IMR-90 (cell line): Measurements from ENCODE around the gene TECTA. TPM values are rescaled to one million over a fixed set of nuclear protein-coding genes. Genes with fewer than 3 reads are reported as not detected.

ENCODE experiments used
- ATAC-seq: fragments of 200-7000 bp; cut with Tn5 transposase; 2 replicates; pipeline ENCODE4 v1.9.1; 2020; ENCODE audit warnings: low read depth, mild to moderate bottlenecking, moderate library complexity
- BruUV-seq: library from RNA; stranded (reverse); fragments of 400-500 nt; replicated peaks from 2 replicates; lab custom pipeline; 2021; lab: Mats Ljungman, UMichigan
- CTCF ChIA-PET: fragments of 300-600 bp; formaldehyde crosslinking; extraction: SDS; loops from one replicate; lab custom pipeline; 2021; ENCODE audit warnings: antibody characterized with exemption; lab: Yijun Ruan, JAX
- POLR2A ChIA-PET: fragments of 300-600 bp; sonication (Branson Sonifier 250); formaldehyde crosslinking; loops from one replicate; lab custom pipeline; 2022; ENCODE audit warnings: antibody characterized with exemption; ENCODE audit not compliant: unreplicated experiment; lab: Charles Lee
- DNase-seq: peaks from one replicate; pipeline ENCODE4 v3.0.0; 2013
- H2AFZ ChIP-seq: replicated peaks from 2 replicates; pipeline ENCODE3; 2013; ENCODE audit warnings: low read length, mild to moderate bottlenecking; ENCODE audit not compliant: poor library complexity
- H2AK5ac ChIP-seq: 2 replicates; pipeline ENCODE4 v1.6.1; 2013; ENCODE audit warnings: low read depth, low read length, inconsistent platforms
- H2AK9ac ChIP-seq: replicated peaks from 2 replicates; pipeline ENCODE3; 2013; ENCODE audit warnings: mild to moderate bottlenecking, low read depth, low read length, moderate library complexity; ENCODE audit not compliant: poor library complexity
- H2BK120ac ChIP-seq: 2 replicates; pipeline ENCODE4 v1.6.1; 2013; ENCODE audit warnings: low read depth, low read length, inconsistent platforms
- H2BK15ac ChIP-seq: 3 replicates; pipeline ENCODE4 v1.6.1; 2013; ENCODE audit warnings: low read depth, low read length, inconsistent platforms
- H2BK20ac ChIP-seq: 2 replicates; pipeline ENCODE4 v1.6.1; 2013; ENCODE audit warnings: low read depth, mild to moderate bottlenecking, inconsistent platforms, low read length, moderate library complexity
- H2BK5ac ChIP-seq: 2 replicates; pipeline ENCODE4 v1.6.1; 2013; ENCODE audit warnings: mild to moderate bottlenecking, low read depth, low read length, inconsistent platforms; ENCODE audit not compliant: poor library complexity, severe bottlenecking
- H3K14ac ChIP-seq: replicated peaks from 2 replicates; pipeline ENCODE4 v1.6.1; 2013; ENCODE audit warnings: low read depth, low read length, inconsistent platforms
- H3K18ac ChIP-seq: 2 replicates; pipeline ENCODE4 v1.6.1; 2013; ENCODE audit warnings: low read depth, low read length, control low read depth
- H3K23ac ChIP-seq: 2 replicates; pipeline ENCODE4 v1.6.1; 2013; ENCODE audit warnings: low read depth, low read length, inconsistent platforms
- H3K27ac ChIP-seq: 2 replicates; pipeline ENCODE4 v1.5.1; 2013; ENCODE audit warnings: mild to moderate bottlenecking, control low read depth, low read length; ENCODE audit not compliant: insufficient read depth
- H3K27me3 ChIP-seq: 2 replicates; pipeline ENCODE4 v1.6.1; 2013; ENCODE audit warnings: low read length; ENCODE audit not compliant: control insufficient read depth, insufficient read depth
- H3K36me3 ChIP-seq: 2 replicates; pipeline ENCODE4 v1.6.1; 2013; ENCODE audit warnings: low read length, mixed read lengths; ENCODE audit not compliant: control insufficient read depth, insufficient read depth
- H3K4ac ChIP-seq: 2 replicates; pipeline ENCODE4 v1.6.1; 2013; ENCODE audit warnings: low read depth, low read length, inconsistent platforms
- H3K4me1 ChIP-seq: 2 replicates; pipeline ENCODE4 v1.6.1; 2013; ENCODE audit warnings: low read length, mixed read lengths; ENCODE audit not compliant: control insufficient read depth, insufficient read depth
- H3K4me2 ChIP-seq: 2 replicates; pipeline ENCODE4 v1.6.1; 2013; ENCODE audit warnings: low read depth, mild to moderate bottlenecking, control low read depth, low read length, moderate library complexity
- H3K4me3 ChIP-seq: 2 replicates; pipeline ENCODE4 v1.5.1; 2013; ENCODE audit warnings: low read depth, mild to moderate bottlenecking, control low read depth, low read length, moderate library complexity; ENCODE audit not compliant: insufficient read depth
- H3K56ac ChIP-seq: 2 replicates; pipeline ENCODE4 v1.6.1; 2013; ENCODE audit warnings: low read length, inconsistent platforms; ENCODE audit not compliant: insufficient read depth; ENCODE audit errors: extremely low read depth
- H3K79me1 ChIP-seq, 2 experiments: 2 replicates each; pipeline ENCODE4 v1.6.1; 2013; ENCODE audit warnings: low read length in 2 of 2, inconsistent platforms in 1 of 2, low read depth in 1 of 2
- H3K9ac ChIP-seq: 2 replicates; pipeline ENCODE4 v1.6.1; 2013; ENCODE audit warnings: low read depth, low read length, control low read depth
- H3K9me1 ChIP-seq: 2 replicates; pipeline ENCODE4 v1.6.1; 2013; ENCODE audit warnings: low read length, inconsistent platforms; ENCODE audit not compliant: insufficient read depth
- H3K9me3 ChIP-seq: 2 replicates; pipeline ENCODE4 v1.6.1; 2013; ENCODE audit warnings: low read length; ENCODE audit not compliant: control insufficient read depth, insufficient read depth
- H4K20me1 ChIP-seq: 2 replicates; pipeline ENCODE4 v1.6.1; 2013; ENCODE audit warnings: low read length, inconsistent platforms; ENCODE audit not compliant: insufficient read depth
- H4K5ac ChIP-seq: 2 replicates; pipeline ENCODE4 v1.6.1; 2013; ENCODE audit warnings: mild to moderate bottlenecking, low read depth, low read length, control low read depth
- H4K8ac ChIP-seq, 2 experiments: 2 replicates each; pipeline ENCODE4 v1.6.1; 2013; ENCODE audit warnings: low read depth in 2 of 2, low read length in 2 of 2, control low read depth in 1 of 2, inconsistent platforms in 1 of 2
- H4K91ac ChIP-seq: 2 replicates; pipeline ENCODE4 v1.6.1; 2013; ENCODE audit warnings: low read depth, low read length, inconsistent platforms; ENCODE audit not compliant: insufficient read depth
- CHD1 ChIP-seq: IDR thresholded peaks from 2 replicates; pipeline ENCODE4 v1.6.1; 2012; ENCODE audit warnings: low read depth, low read length, improper control_type of control experiment
- MAFK ChIP-seq: IDR thresholded peaks from 2 replicates; pipeline ENCODE4 v1.6.1; 2012; ENCODE audit warnings: low read depth, low read length, improper control_type of control experiment
- MAZ ChIP-seq: IDR thresholded peaks from 2 replicates; pipeline ENCODE4 v1.6.1; 2012; ENCODE audit warnings: low read depth, mild to moderate bottlenecking, low read length, improper control_type of control experiment, moderate library complexity, borderline replicate concordance
- NFE2L2 ChIP-seq: fragments of 150-350 bp; IDR thresholded peaks from 2 replicates; pipeline ENCODE4 v1.6.1; 2016; ENCODE audit warnings: low read depth, mild to moderate bottlenecking, low read length
- SMC3 ChIP-seq: fragments of 150-350 bp; IDR thresholded peaks from 2 replicates; pipeline ENCODE4 v1.6.1; 2016; ENCODE audit warnings: low read depth, mild to moderate bottlenecking, antibody characterized with exemption, low read length, moderate library complexity
- WGBS, 2 experiments: methylation state at CpG; one replicate each; pipeline versions ENCODE4 v1.1.5 to v1.1.7; 2013; ENCODE audit warnings: missing lambda C conversion rate in 2 of 2; ENCODE audit not compliant: insufficient read length in 1 of 2; ENCODE audit errors: extremely low coverage in 2 of 2; 5-methylcytosine and 5-hydroxymethylcytosine counted together
- dilution Hi-C: fragments of 300-500 bp; cut with HindIII; formaldehyde crosslinking; loops from one replicate; pipeline ENCODE4 v1.14.3; 2018; ENCODE audit warnings: low sequenced_read_pairs; ENCODE audit not compliant: unreplicated experiment
- in situ Hi-C: fragments of 300-500 bp; cut with MboI; formaldehyde crosslinking; loops from 3 replicates; pipeline ENCODE4 v1.14.3; 2019; ENCODE audit warnings: low sequenced_read_pairs, inconsistent platforms, mixed read lengths
- intact Hi-C: fragments of 100-400 bp; cut with micrococcal nuclease; formaldehyde crosslinking; loops from 2 replicates; pipeline ENCODE4 v1.10.0; 2022
- polyA plus RNA-seq, 3 experiments: library from polyadenylated mRNA; depleted of rRNA; stranded (reverse); fragments of >200 nt; gene quantifications; 2 replicates each; pipeline ENCODE4 v1.2.3, GENCODE V29; 2012; ENCODE audit warnings: low replicate concordance in 1 of 3
- total RNA-seq: library from RNA; depleted of rRNA; stranded (reverse); fragments of >200 nt; gene quantifications from 2 replicates; pipeline ENCODE4 v1.2.3, GENCODE V29; 2012
- TF ChIP-seq, protein P1 (sequence below): fragments of 150-350 bp; IDR thresholded peaks from 2 replicates; pipeline ENCODE4 v1.6.1; 2017; ENCODE audit warnings: mild to moderate bottlenecking, antibody characterized with exemption, low read length, low read depth

TECTA gene
- total and polyA plus RNA-seq, 2 of the 4 experiments (the other 2 are of a cell fraction): 0.17 to 0.18 TPM

DNA sequence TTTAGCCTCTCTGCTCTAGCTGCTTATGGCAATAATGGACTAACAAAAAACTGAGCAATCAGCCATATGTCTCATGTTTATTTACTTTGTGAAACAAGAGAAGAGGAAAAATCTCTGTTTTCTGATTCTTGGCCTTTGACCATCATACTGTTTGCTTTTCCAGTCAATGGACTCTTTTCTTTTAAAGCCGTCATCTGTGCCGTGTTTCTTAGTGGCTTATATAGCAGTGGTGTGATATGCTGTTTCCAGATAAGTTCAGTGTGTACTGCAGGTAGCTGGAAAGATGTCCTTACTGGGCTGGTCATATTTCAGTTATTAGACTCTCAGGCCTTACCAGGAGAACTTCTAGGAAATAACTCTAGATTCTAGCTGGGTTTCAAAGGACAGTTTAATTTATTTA is 33.6 kb upstream of the TECTA start:
- H3K9ac ChIP-seq: no peak overlapping the region
- H3K9me3 ChIP-seq: no peaks in the 10 kb centered on the region
- peaks cover 7% of the 10 kb centered on the region for H3K9me1 ChIP-seq
- no peak overlapping the region for H2BK15ac ChIP-seq
- ATAC-seq: peak; percentile 82
- H3K14ac ChIP-seq: no peak overlapping the region
- POLR2A ChIA-PET: interaction anchor here (0.6 kb wide), 1 partner anchor 570 kb away, joined by 5 read pairs; no protein-coding TSS in a partner anchor
- in situ Hi-C loops (no loop called here), intact Hi-C loops (loop anchor here (5.0 kb wide), 1 partner anchor 40 kb away; no protein-coding TSS in a partner anchor), dilution Hi-C loops (no loop called here)
- H2BK5ac ChIP-seq: no peak overlapping the region
- no peak overlapping the region for H4K5ac ChIP-seq
- H3K27ac ChIP-seq: no peak overlapping the region
- H3K36me3 ChIP-seq: peaks cover 8% of the 10 kb centered on the region
- WGBS, 2 experiments: no CpG with 5 or more reads among the region's 2 CpGs
- no peak overlapping the region for H3K18ac ChIP-seq
- H3K23ac ChIP-seq: no peak overlapping the region
- H3K4me1 ChIP-seq: peaks cover 5% of the 10 kb centered on the region; the same call in 1 of the 2 replicates
- no peak overlapping the region for H4K8ac ChIP-seq
- no peak overlapping the region; the same call in 1 of the 2 replicates for H3K4me2 ChIP-seq
- no peaks in the 10 kb centered on the region for H3K79me1 ChIP-seq
- DNase-seq: peak; percentile 70
- TF ChIP-seq, protein P1, sequence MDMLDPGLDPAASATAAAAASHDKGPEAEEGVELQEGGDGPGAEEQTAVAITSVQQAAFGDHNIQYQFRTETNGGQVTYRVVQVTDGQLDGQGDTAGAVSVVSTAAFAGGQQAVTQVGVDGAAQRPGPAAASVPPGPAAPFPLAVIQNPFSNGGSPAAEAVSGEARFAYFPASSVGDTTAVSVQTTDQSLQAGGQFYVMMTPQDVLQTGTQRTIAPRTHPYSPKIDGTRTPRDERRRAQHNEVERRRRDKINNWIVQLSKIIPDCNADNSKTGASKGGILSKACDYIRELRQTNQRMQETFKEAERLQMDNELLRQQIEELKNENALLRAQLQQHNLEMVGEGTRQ: no peak
- TF ChIP-seq MAFK: no peak
- no peak for TF ChIP-seq MAZ
- no peak for TF ChIP-seq NFE2L2
- no peak for TF ChIP-seq SMC3
- TF ChIP-seq CHD1: no peak
- CTCF ChIA-PET: no interaction called here
- no peak overlapping the region for H2AK9ac ChIP-seq
- BruUV-seq: no TSS peak
- H4K91ac ChIP-seq: no peak overlapping the region
- H3K4ac ChIP-seq: no peak overlapping the region
- no peak overlapping the region for H2AK5ac ChIP-seq
- no peak overlapping the region for H2BK120ac ChIP-seq
- H3K4me3 ChIP-seq: no peak overlapping the region
- peaks cover 11% of the 10 kb centered on the region; the same call in 1 of the 2 replicates for H4K20me1 ChIP-seq
- H3K56ac ChIP-seq: no peak overlapping the region
- no peaks in the 10 kb centered on the region for H3K27me3 ChIP-seq
- H2BK20ac ChIP-seq: no peak overlapping the region
- no peak overlapping the region for H2AFZ ChIP-seq
